GM12892 (cell line): Measurements from ENCODE around the gene CAMK2B.

Experiments used
- POLR2A ChIP-seq: IDR thresholded peaks from 2 replicates; pipeline ENCODE4 v1.6.1; 2011; ENCODE audit warnings: low read depth, low read length, control low read depth
- POLR2AphosphoS5 ChIP-seq: IDR thresholded peaks from 2 replicates; pipeline ENCODE4 v1.6.1; 2011; ENCODE audit warnings: low read depth, low read length, control low read depth
- TAF1 ChIP-seq: IDR thresholded peaks from 2 replicates; pipeline ENCODE4 v1.6.1; 2011; ENCODE audit warnings: low read depth, mild to moderate bottlenecking, control low read depth, low read length, borderline replicate concordance

DNA sequence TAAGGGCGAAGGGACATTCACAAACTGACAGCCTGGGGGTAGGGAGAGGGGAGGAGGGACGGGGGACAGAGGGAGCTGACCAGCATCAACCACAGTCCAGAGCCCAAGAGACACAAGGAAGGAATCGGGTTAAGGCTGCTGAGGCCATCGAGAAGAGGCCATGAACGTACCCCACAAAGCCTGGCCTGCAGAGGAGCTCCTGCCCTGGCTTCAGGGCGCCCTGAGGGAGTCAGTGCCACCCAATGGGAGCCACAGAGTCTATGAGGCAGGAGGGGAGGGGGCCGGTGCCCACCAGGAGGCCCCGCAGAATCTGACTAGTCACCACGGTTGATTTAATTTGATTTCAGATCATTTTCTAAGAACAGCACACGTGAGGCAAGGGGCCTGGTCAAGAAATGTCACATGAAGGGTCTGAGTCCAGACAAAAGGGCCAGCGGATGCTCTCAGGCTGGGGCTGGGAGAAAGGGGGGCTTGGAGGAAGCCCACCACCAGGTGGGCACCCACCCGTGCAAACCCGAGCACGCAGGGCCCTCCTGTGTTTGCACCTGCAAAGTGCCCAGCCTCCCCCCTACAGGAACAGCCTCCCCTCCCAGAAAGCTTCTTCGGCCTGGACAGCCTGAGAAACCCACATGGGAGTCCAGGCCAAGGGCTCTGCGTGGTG is 40.4 kb downstream of the CAMK2B start:
- TF ChIP-seq POLR2A: no peak
- no peak for TF ChIP-seq POLR2AphosphoS5
- no peak for TF ChIP-seq TAF1
